Cardiac fibroblast (primary cell): Measurements from ENCODE around the gene DKC1.

Experiments
- DNase-seq, 2 donors: peaks; one replicate each; pipeline versions ENCODE4 v3.0.0 to v3.0.0-alpha.2; 2010; ENCODE audit warnings: low read depth in 2 of 2
- H3K4me3 ChIP-seq, 2 donors: replicated peaks in 1 of 2; 1 replicate in 1 of 2; 2 replicates in 1 of 2; pipeline ENCODE4 v1.5.1; 2011; ENCODE audit warnings: low read depth in 2 of 2, low read length in 2 of 2, mild to moderate bottlenecking in 2 of 2, moderate library complexity in 1 of 2
- TF ChIP-seq, protein P1 (sequence below): IDR thresholded peaks from one replicate; pipeline ENCODE4 v1.5.1; 2011; ENCODE audit warnings: low read depth, mild to moderate bottlenecking, low read length, inconsistent platforms

Gene DKC1

DNA sequence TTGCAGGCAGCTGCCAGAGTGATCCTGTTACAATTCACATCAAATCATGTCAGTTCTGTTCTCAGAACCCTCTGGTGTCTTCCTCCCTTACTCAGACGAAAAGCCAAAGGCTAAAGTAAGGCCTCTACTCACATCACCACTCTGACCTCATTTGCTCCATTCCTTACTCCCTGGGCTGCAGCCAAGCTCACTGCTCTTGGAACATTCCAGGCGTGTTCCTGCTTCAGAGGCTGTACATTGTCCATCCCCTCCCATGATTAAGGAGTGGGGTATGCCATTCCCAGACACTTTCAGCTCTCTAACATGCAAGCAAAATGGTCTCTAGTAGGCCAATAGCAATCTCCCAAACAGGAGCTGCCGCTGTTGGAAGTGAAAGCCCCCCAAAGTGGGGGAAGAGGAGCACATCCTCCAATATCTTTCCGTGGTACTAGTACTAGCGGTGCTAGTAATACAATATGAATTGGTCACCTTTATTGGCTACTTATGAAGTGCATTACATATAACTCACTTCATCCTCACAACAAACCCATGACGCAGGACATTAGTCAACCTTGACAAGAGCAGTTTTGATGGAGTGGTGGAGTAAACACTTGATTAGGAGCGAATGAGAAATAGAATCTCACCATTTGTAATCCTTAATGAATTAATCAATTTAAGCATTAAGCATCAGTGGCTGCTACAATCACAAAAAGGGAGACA is 26.8 kb upstream of the DKC1 start:
- no peak overlapping the region for H3K4me3 ChIP-seq
- peak; percentile 94 to 96 for DNase-seq
- TF ChIP-seq, protein P1, sequence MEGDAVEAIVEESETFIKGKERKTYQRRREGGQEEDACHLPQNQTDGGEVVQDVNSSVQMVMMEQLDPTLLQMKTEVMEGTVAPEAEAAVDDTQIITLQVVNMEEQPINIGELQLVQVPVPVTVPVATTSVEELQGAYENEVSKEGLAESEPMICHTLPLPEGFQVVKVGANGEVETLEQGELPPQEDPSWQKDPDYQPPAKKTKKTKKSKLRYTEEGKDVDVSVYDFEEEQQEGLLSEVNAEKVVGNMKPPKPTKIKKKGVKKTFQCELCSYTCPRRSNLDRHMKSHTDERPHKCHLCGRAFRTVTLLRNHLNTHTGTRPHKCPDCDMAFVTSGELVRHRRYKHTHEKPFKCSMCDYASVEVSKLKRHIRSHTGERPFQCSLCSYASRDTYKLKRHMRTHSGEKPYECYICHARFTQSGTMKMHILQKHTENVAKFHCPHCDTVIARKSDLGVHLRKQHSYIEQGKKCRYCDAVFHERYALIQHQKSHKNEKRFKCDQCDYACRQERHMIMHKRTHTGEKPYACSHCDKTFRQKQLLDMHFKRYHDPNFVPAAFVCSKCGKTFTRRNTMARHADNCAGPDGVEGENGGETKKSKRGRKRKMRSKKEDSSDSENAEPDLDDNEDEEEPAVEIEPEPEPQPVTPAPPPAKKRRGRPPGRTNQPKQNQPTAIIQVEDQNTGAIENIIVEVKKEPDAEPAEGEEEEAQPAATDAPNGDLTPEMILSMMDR: no peak

DNA sequence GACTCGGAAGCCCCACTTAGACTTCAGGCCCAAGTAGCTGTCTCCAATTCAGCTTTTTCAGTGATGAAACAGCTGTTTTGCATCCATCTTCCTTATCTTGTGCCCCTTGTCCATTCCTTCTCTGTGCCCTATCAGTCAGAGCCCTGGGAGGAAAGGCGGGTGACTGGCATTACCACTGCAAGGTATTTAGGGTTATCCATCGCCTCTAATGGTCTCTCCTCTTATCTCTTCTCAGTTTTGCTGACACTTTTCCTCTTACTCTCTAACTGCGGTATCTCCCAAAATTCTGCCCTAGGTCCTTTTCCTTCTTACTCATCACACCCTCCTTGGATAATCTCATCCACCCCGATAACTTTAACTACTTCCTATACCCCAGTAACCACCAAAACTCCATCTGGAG is 25.5 kb upstream of the DKC1 start:
- H3K4me3 ChIP-seq: no peak overlapping the region
- TF ChIP-seq, protein P1: no peak
- DNase-seq: no peak

DNA sequence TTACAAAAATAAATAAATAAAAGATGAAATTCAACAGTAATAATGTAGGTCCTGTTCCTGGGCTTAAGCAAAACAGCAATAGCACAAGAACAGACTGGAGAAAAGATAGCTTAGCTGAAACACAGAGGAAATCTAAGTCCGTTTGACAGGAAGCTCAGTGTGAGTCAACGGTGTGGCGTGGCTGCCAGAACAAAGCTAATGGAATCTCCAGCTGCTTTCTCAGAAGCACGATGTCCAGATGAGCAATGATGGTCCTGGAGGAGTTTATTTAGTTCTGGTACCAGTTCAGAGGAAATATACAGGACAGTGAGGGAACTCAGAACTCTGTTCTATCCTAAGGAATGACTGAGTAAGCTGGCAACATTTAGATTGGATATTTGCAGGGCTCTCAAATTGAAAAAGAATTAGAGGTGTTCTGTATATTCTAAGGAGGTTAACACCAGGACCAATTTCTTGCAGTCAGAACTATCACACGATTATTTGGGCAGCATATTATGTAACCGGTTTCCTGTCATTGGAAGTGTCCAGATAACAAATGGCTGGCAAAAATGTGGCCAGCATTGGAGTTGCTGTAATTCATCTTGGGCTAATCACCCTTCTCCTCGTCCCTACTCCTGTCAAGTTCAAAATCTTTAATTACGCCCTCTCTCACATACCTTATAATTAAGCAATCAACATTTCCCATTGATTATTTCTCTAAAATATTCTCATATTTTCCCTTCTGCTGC is 24.5 kb upstream of the DKC1 start:
- TF ChIP-seq, protein P1: no peak
- DNase-seq: peak; percentile 84 to 90
- H3K4me3 ChIP-seq: no peak overlapping the region

DNA sequence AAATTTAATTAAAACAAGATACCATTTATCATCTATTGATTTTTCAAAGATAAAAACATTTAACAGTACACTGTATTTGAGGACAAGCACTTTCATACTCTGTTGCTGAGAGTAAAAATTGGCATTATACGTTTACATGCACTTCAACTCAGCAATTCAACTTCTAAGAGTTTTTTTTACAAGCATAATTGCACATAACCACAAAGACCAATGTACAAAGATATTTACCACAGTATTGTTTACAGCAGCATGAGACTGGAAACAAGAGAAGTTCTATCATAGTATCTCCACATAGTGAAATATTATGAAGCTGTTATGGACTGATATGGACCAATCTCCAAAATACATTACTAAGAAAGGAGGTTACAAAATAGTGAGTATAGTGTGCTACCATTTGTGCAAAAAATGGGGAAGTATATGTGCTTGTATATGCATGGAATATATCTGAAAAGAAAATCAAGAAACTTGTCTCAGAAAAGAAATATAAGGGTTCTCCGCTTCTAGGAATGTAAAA is 22.7 kb upstream of the DKC1 start:
- H3K4me3 ChIP-seq: no peak overlapping the region
- DNase-seq: no peak
- TF ChIP-seq, protein P1: no peak

DNA sequence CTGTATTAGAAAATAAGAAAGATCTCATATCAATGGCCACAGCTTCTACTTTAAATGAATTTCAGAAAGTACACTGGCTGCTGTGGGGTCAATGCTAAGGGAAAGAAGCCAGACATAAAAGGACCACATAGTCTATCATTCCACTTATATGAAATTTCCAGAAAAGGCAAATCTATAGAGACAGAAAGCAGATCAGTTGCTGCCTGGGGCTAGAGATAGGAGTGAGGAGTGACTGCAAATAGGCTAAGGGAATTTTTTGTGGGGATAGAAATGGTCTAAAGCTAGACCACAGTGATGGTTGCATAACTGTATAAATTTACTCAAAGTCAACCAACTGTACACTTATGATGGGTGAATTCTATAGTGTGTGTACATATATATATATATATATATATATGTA is 20.1 kb upstream of the DKC1 start:
- TF ChIP-seq, protein P1: no peak
- H3K4me3 ChIP-seq: no peak overlapping the region
- no peak for DNase-seq

DNA sequence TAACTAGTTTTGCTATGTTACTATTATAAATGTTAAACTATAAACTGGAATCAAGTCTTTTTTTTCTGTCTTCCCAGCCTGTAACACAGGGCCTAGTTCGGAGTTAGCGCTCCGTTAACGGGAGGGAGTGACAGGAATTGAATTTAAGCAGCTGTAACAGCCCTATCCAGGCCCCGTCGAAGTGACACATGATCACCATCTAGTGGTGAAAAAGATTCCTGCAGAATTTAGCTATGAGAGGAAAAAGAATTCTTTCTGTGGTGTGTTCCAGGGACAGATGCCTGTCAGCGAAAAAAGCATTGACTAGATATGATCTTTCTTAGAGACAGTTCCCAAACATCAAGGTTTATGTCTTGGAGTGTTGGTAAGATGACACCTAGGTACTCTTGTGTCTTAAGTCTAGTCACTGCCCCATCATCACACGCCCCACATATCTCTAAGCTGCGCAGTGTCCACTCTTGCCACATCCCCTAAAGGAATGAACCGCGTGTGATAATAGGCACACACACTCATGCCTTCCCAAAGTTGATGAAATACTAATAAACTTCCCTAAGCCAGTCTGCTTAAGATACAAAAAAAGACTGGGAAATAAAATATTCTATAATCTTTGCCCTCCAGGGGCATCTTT is 13.8 kb upstream of the DKC1 start:
- H3K4me3 ChIP-seq: no peak overlapping the region
- TF ChIP-seq, protein P1: peak; percentile 60
- peak; percentile 66 to 78 for DNase-seq
